ENCODE results near the gene TMC3. TPM values are rescaled to one million over a fixed set of nuclear protein-coding genes. Genes with fewer than 3 reads are reported as not detected.

TMC3 gene
- polyA plus RNA-seq, 2 of the 4 experiments (the other 2 are of a cell fraction) = not detected

DNA sequence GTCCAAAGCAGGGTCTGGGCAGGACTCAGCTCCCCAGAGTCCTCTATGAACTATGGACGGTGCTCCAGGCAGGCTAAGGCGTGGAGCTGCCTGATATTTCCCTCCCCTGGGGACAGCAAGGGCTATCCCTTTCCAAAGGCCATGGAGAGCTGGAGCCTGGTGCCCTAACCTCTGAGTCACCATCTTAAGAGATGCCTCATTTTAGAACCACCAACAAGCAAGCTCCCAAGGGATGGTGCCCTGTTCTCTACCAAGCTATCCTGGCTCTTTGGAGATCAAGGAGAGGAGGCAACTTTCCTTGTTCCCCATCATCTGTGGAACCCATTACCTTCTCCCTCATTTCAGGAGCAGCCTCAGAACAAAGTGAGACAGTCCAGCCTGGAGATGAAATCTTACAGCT lies 65.8 kb downstream of the TMC3 start:
- POLR2A ChIA-PET = no interaction called here
- Histone ChIP-seq H3K4me1 (peaks cover 11% of the 10 kb centered on the region), H3K4me2 (no peak overlapping the region), H3K4me3 (no peak overlapping the region), H3K9me3 (no peaks in the 10 kb centered on the region), H3K27ac (no peak overlapping the region)
- CTCF ChIA-PET = interaction anchor here (0.9 to 3.6 kb wide), 10 partner anchors 9 to 351 kb away, joined by 3 to 29 read pairs (median 6); no protein-coding TSS in a partner anchor
- no peak for FAIRE-seq
- WGBS (ENCODE audit: missing lambda C conversion rate) = 23% methylated on average over 2 of the region's 2 CpGs
- no peak for DNase-seq (ENCODE audit: low read depth in 1 of 2, low spot score in 1 of 2)
- TF ChIP-seq KDM5A (IDR thresholded peaks at IDR 0.05) (no peak), SREBF2 (IDR thresholded peaks at IDR 0.05) (no peak), MAFK (IDR thresholded peaks at IDR 0.05; ENCODE audit: partially characterized antibody) (no peak), RCOR1 (IDR thresholded peaks at IDR 0.05; ENCODE audit: low read depth, low read length) (no peak), HOXB5 (CRISPR knock-in tag; IDR thresholded peaks at IDR 0.05) (no peak), MAZ (IDR thresholded peaks at IDR 0.05; ENCODE audit: borderline replicate concordance, low read depth, low read length) (no peak), FOXS1 (CRISPR knock-in tag; IDR thresholded peaks at IDR 0.05) (no peak), JUN (IDR thresholded peaks at IDR 0.05) (no peak), HEYL (CRISPR knock-in tag; IDR thresholded peaks at IDR 0.05) (no peak), CHD2 (IDR thresholded peaks at IDR 0.05; ENCODE audit: low read length, partially characterized antibody) (no peak), KDM1A (IDR thresholded peaks at IDR 0.05; ENCODE audit: low read depth) (no peak), BHLHE40 (IDR thresholded peaks at IDR 0.05; ENCODE audit: low read depth, low read length) (no peak), ZFP36 (IDR thresholded peaks at IDR 0.05; ENCODE audit: borderline replicate concordance, partially characterized antibody) (no peak), EP300 (IDR thresholded peaks at IDR 0.05) (no peak), FOSL2 (IDR thresholded peaks at IDR 0.05) (no peak), FOSL2 (CRISPR knock-in tag; IDR thresholded peaks at IDR 0.05) (no peak), JUNB (IDR thresholded peaks at IDR 0.05) (no peak)
- TF ChIP-seq, protein P1, sequence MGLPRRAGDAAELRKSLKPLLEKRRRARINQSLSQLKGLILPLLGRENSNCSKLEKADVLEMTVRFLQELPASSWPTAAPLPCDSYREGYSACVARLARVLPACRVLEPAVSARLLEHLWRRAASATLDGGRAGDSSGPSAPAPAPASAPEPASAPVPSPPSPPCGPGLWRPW (IDR thresholded peaks at IDR 0.05) = no peak
- TF ChIP-seq, protein P2, sequence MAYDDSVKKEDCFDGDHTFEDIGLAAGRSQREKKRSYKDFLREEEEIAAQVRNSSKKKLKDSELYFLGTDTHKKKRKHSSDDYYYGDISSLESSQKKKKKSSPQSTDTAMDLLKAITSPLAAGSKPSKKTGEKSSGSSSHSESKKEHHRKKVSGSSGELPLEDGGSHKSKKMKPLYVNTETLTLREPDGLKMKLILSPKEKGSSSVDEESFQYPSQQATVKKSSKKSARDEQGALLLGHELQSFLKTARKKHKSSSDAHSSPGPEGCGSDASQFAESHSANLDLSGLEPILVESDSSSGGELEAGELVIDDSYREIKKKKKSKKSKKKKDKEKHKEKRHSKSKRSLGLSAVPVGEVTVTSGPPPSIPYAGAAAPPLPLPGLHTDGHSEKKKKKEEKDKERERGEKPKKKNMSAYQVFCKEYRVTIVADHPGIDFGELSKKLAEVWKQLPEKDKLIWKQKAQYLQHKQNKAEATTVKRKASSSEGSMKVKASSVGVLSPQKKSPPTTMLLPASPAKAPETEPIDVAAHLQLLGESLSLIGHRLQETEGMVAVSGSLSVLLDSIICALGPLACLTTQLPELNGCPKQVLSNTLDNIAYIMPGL (CRISPR knock-in tag; IDR thresholded peaks at IDR 0.05; ENCODE audit: borderline replicate concordance) = no peak
- TF ChIP-seq, protein P3, sequence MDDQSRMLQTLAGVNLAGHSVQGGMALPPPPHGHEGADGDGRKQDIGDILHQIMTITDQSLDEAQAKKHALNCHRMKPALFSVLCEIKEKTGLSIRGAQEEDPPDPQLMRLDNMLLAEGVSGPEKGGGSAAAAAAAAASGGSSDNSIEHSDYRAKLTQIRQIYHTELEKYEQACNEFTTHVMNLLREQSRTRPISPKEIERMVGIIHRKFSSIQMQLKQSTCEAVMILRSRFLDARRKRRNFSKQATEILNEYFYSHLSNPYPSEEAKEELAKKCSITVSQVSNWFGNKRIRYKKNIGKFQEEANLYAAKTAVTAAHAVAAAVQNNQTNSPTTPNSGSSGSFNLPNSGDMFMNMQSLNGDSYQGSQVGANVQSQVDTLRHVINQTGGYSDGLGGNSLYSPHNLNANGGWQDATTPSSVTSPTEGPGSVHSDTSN (IDR thresholded peaks at IDR 0.05) = no peak
- TF ChIP-seq, protein P4, sequence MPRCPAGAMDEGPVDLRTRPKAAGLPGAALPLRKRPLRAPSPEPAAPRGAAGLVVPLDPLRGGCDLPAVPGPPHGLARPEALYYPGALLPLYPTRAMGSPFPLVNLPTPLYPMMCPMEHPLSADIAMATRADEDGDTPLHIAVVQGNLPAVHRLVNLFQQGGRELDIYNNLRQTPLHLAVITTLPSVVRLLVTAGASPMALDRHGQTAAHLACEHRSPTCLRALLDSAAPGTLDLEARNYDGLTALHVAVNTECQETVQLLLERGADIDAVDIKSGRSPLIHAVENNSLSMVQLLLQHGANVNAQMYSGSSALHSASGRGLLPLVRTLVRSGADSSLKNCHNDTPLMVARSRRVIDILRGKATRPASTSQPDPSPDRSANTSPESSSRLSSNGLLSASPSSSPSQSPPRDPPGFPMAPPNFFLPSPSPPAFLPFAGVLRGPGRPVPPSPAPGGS (IDR thresholded peaks at IDR 0.05) = no peak
- no peak for ATAC-seq

DNA sequence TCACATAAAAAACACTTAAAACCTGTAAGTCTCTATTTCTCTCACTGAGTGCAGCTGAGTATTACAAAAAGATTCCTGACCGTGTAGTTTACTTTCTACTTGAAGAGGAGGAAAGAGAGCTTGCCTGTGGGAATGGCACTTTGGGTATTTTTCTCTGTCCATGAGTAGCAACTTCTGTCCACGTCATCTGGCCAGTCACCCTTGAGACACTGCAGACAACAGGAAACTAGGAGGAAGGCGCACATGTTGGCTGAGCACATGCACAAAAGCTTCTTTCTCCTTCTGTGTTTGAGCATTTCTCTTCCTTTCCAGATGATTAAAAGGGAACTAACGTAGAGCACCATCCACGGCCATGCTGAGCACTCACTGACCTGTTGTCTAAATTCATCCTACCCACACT lies 69.8 kb downstream of the TMC3 start:
- 48% methylated on average over 5 of the region's 5 CpGs for WGBS (ENCODE audit: missing lambda C conversion rate)
- H3K4me1 ChIP-seq = no peaks in the 10 kb centered on the region
- CTCF ChIA-PET = interaction anchor here (1.4 to 5.3 kb wide), 4 partner anchors 9 to 38 kb away, joined by 3 to 24 read pairs (median 6); no protein-coding TSS in a partner anchor

More for the DNA sequence above, 69.8 kb downstream of the TMC3 start:
- ATAC-seq = no peak
- POLR2A ChIA-PET = no interaction called here
- no peak overlapping the region for H3K4me3 ChIP-seq
- H3K27ac ChIP-seq = no peak overlapping the region
- no peak for DNase-seq (ENCODE audit: low read depth in 1 of 2, low spot score in 1 of 2)
- no peak for FAIRE-seq
- TF ChIP-seq ZNF302 (CRISPR knock-in tag; IDR thresholded peaks at IDR 0.05) (no peak), CBX2 (IDR thresholded peaks at IDR 0.05; ENCODE audit: borderline replicate concordance, low read depth) (no peak), CHD2 (IDR thresholded peaks at IDR 0.05; ENCODE audit: low read length, partially characterized antibody) (no peak), FOSL2 (IDR thresholded peaks at IDR 0.05) (no peak), FOSL2 (CRISPR knock-in tag; IDR thresholded peaks at IDR 0.05) (no peak), RARB (CRISPR knock-in tag; IDR thresholded peaks at IDR 0.05) (no peak), SMC3 (IDR thresholded peaks at IDR 0.05) (no peak), ZC3H11A (IDR thresholded peaks at IDR 0.05) (no peak), POLR2A (IDR thresholded peaks at IDR 0.05; ENCODE audit: low read length) (no peak), GATA3 (IDR thresholded peaks at IDR 0.05; ENCODE audit: borderline replicate concordance) (no peak), KDM1A (IDR thresholded peaks at IDR 0.05; ENCODE audit: low read depth) (no peak)
- TF ChIP-seq, protein P5, sequence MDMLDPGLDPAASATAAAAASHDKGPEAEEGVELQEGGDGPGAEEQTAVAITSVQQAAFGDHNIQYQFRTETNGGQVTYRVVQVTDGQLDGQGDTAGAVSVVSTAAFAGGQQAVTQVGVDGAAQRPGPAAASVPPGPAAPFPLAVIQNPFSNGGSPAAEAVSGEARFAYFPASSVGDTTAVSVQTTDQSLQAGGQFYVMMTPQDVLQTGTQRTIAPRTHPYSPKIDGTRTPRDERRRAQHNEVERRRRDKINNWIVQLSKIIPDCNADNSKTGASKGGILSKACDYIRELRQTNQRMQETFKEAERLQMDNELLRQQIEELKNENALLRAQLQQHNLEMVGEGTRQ (IDR thresholded peaks at IDR 0.05) = no peak
- no peak overlapping the region for H3K4me2 ChIP-seq
- H3K9me3 ChIP-seq = no peaks in the 10 kb centered on the region
